ENCODE results near the gene SLC5A8.

The SLC5A8 gene, protein sequence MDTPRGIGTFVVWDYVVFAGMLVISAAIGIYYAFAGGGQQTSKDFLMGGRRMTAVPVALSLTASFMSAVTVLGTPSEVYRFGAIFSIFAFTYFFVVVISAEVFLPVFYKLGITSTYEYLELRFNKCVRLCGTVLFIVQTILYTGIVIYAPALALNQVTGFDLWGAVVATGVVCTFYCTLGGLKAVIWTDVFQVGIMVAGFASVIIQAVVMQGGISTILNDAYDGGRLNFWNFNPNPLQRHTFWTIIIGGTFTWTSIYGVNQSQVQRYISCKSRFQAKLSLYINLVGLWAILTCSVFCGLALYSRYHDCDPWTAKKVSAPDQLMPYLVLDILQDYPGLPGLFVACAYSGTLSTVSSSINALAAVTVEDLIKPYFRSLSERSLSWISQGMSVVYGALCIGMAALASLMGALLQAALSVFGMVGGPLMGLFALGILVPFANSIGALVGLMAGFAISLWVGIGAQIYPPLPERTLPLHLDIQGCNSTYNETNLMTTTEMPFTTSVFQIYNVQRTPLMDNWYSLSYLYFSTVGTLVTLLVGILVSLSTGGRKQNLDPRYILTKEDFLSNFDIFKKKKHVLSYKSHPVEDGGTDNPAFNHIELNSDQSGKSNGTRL

DNA sequence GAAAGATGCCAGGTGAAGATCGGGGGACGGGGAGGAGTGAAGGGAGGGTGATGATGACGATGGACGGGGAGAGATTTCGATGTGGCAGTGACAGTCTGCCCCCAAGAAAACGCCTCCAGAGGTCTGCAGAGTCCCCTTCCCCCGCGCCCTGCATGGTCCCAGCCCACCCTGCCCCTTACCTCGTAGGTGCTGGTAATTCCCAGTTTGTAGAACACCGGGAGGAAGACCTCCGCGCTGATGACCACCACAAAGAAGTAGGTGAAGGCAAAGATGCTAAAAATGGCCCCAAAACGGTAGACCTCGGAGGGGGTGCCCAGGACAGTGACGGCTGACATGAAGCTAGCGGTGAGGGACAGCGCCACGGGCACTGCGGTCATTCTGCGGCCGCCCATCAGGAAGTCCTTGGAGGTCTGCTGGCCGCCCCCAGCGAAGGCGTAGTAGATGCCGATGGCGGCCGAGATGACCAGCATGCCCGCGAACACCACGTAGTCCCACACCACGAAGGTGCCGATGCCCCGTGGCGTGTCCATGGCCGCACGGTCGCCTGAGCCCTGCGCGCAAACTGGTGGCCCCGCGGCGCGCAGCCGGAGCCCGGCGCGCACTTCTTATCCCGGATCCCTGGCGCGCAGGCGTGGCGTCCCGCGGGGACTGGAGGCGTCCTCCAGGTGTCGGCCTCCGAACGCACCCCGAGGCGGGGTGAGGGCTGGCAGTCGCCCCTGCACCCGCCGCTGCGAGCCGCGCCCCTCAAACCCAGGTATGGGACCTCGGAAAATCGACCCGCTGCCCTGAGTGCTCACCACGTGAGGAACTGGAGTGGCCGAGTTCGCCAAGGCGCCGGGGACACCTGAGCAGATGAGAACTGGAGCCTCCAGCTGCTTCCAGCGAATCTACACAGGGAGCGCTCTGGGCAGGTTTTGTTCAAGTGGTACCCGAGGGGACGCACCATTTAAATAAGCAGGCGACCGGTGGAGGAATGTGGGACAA, at the start of gene SLC5A8:
Gene SLC5A8, minus strand, starts transcription at position 920 of the 984 bp plus-strand sequence. Its CDS starts 390 bp downstream, at position 530.
- no peak for DNase-seq

DNA sequence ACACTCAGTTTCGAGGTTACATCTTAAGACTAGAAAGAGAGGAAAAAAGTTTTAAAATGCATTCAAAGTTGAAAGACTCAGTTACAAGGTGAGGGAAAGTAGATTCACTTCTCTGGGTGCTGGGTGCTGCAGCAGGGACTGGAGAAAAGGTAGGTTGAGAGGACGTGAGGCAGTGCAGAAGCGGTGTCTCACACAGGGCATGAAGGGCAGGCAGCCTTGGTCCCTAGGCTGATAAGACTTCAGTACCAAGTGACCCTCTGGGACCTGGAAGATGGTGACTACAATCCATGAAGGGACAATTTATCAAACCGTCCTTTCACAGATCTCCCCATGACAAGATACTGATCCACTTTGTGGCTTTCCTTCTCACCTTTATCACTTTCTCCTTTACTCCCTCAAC, 47.3 kb upstream of the SLC5A8 start:
- DNase-seq = no peak

DNA sequence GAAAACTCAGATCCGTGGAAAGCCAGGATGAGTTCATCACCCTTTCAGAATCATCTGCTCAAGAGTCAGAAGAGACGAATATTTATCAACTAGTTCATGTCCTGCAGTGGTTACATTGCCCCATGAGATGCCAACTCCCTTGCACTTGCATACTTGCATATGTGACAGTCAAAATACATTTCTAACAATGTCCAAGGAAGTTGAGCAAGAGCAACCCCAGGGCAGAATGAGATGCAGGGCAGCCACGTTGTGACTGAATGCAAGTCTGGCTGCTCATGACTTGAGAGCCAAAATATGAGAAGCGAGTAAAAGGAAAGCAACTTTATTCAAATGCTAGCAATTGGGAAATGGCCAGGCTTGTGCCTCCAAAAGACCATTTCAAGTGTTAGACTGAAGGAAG, 46.2 kb upstream of the SLC5A8 start:
- no peak for DNase-seq

DNA sequence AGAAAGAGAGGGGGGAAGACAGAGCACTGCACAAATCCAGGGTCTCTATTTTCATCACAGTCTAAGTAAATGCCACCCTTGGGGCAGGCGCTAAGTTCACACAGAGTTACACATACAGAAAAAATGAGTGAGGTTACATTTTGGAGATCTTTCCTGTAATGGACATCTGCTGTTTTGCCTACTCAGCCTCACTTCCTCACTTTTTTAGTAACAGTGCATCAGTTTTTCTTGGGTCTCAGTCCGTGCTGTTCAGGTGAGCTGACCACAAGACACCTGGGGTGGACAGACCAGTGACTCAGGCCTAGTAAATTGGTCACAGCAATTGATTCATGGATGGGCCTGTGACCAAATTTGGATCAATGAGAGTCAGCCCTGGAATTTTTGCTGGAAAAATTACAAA, 33.6 kb upstream of the SLC5A8 start:
- DNase-seq = no peak

DNA sequence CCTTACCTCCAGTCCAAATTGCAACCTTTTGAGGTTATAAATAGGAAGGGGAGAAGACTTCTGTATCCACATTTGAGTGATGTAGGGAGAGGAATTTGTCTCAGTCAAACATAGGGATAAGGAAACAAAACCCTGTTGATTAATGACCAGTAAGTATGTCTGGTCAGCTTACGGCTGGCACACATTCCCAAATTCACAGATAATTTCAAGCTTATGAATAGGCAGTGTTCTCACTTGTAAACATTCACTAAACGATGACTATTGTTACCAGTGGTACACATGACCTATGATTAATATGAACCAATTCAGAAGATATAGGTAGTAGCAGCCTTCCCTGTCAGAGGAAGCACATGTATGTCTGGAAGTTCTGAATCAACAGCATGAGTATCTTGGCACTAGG, 33.0 kb upstream of the SLC5A8 start:
- no peak for DNase-seq

DNA sequence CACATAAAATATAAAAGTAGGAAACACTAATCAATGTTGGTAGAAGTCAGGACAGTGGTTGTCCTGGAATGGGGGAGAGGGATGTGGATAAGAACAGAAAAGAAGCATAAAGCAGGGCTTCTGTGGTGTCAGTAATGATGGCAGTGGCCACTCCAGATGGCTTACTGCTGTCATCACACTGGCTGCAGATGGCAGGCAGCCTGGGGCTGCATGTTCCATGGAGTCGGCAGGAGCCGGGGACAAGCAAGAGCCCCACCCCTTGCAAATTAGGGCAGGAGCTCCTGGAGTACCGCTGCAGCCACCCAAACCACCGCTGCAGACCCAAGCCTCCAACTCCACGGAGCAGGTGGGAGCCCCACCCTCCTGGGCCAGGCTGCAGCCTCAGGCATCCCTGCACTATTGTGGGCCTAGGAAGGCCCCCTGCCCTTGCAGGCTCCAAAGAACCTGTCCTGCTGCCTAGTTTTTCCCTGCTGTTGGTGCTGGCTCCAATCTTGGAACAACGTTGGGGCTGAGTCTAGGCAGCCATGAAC, 28.8 kb upstream of the SLC5A8 start:
- DNase-seq = no peak

- no peak for DNase-seq
Measured at GRCh38 chr12:101238306-101238705, 28.3 kb upstream of the SLC5A8 start.

DNA sequence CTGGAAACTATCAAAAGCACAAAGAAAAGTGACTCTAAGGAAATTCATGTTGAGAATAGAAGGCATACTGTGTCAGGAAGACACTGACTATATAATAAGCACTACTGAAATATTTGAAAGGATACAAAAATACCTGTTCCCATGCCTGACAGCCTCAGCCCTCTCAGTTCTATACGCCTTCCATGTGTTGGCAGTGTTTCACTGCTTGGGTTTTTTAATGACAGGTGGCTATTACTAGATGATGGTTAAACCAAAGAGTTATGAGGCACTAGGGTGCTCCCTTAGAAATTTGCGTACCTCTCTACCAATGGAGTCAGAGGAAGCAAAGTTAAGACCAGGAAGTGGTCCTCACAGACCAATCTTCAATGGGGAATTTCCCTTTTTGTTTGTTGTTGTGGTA, 25.6 kb upstream of the SLC5A8 start:
- DNase-seq = no peak

DNA sequence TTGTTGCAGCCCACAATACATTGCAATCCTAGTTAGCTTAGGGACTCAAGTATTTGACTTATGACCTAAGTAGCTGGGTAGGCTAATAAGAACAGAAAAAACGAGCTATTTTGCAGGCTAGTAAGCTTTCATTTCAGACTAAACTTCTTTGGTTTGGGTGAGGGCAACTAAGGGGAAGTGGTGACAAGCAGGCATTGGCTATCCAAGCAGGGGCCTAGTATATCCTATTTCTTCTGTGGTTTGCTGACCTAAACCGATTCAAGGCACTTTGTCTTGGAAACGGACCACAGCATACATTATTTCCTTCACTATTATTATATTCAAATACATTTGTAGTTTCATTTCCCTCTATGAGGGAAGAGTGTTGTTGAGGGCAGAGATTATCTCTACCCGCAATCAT, 21.6 kb upstream of the SLC5A8 start:
- no peak for DNase-seq

DNA sequence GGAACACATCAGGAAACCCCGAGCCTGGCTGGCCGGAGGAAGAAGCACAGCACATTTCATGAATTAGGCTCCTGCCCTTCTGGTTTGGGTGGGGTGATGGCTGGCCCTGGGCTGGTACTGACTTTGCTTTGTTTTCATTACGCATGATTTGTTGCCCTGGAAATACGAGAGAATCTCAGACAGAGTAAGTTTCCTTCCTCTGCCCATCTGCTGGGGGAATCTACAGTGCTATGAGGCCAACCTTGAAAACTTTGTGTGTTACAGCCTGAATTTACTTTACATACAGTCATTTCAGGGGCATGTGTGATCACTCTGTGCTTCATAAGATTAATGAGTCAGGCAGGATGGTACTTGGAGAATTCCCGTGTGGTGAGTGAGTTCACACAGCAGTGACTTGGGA, 20.5 kb upstream of the SLC5A8 start:
- no peak for DNase-seq

- DNase-seq = peak in 1 of 2 donors; percentile 3
Measured at GRCh38 chr12:101229841-101230241, 19.8 kb upstream of the SLC5A8 start.

GRCh38 chr12:101221301-101221700, 11.3 kb upstream of the SLC5A8 start:
- DNase-seq = no peak

- no peak for DNase-seq
Measured at GRCh38 chr12:101216810-101217209, 6.8 kb upstream of the SLC5A8 start.

GRCh38 chr12:101207086-101207780, 2.8 kb downstream of the SLC5A8 start:
- no peak for DNase-seq

DNA sequence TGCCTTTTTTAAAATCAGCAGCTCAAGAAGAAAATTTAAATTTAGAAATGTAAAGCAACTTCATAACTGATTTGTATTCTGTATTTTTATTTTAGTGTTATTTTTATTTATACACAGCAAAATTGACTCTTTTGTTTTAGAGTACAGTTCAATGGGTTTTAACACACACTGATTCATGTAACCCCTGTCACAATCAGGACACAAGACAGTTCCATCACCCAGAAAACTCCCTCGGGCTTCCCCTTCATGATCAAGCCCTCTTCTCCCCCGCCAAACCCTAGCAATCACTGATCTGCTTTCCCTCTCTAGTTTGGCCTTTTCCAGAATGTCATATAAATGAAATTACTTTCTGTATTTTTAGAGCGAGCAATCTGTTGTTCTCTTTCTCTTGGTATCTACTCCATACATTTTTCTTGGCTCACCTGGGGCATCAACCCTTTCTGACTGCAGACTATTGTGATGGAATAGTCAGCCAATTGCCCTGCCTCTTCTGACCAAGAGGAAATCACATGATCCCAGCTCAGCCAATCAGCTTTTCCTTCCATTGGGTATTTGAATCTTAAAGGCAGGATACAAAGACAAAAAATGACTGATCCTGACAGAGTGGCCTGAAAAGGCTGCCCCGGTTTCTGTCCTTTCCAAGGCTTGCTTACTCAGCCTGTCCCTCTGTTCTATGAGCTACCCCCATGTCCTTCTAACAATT, 5.3 kb downstream of the SLC5A8 start:
- no peak for DNase-seq

GRCh38 chr12:101200824-101201223, 9.2 kb downstream of the SLC5A8 start:
- DNase-seq = no peak

DNA sequence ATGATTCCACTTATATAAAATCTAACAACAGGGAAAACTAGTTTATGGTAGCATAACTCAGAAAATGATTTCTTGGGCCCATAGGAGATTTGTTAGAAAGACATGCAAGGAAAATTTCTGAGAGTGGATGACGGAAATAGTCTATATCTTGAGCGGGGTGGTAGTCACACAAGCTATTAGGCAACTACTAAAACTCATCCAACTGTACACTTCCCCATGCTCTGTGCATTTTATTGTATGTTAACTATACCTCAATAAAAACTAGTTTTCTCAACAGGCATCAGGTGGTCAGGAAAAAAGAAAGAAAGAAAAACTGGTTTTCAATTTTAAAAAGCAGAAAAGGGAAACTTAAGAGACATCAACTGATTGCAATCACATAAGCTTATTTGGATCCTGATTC, 9.9 kb downstream of the SLC5A8 start:
- no peak for DNase-seq

DNA sequence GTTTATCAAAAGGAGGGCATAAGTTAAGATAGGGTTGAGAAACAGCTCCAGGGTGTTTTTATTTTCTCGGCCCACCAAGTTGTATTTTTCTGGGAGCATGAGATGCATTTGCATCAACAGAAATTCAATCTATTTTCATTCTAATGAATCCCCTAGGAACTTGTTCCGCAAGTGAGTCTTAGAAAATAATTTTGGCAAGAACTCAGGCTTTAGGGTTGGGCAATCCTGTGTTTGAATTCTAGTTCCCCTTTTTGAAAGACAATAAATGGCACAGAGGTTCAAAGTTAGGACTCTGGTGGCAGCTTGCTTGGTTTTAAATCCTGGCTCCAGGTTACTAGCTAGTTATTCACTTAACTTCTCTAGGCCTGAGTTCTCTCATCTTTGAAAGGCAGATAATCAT, 23.7 kb downstream of the SLC5A8 start:
- no peak for DNase-seq

DNA sequence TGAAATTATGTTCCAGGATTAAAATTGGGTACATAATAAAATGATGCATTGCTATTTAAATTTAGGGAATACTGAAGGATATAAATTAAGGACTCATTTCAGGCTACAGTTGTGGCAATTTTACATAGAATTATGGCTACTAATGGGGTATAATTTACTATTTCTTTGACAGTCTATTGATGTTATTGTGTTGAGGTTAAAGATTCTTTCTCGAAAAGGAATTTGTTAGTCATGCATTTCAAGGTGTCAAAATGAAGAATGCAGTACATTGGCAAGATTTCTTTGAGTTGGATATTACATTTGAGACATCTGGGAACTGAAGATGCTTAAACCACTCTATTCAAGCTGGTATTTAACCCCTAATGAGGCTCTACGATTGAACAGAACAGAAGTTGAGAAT, 28.3 kb downstream of the SLC5A8 start:
- no peak for DNase-seq

DNA sequence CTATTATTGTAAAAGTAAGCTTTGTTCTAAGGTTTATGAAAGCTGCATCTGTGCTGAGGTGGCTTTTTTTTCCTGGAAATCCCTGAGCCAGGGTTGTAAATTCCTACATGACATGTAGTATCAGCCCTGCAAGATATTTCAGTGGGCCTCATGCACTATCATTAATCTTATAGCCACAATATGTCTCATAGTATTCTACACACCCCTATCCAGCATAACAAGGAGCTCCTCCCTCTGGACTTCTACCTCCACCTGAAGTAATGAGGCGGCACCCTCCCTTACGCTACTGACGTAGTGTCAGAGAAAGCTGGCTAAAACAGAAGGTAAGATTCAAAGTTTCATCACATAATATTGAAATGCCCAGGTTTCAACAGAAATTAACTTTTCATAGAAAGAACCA, 35.5 kb downstream of the SLC5A8 start:
- DNase-seq = no peak

DNA sequence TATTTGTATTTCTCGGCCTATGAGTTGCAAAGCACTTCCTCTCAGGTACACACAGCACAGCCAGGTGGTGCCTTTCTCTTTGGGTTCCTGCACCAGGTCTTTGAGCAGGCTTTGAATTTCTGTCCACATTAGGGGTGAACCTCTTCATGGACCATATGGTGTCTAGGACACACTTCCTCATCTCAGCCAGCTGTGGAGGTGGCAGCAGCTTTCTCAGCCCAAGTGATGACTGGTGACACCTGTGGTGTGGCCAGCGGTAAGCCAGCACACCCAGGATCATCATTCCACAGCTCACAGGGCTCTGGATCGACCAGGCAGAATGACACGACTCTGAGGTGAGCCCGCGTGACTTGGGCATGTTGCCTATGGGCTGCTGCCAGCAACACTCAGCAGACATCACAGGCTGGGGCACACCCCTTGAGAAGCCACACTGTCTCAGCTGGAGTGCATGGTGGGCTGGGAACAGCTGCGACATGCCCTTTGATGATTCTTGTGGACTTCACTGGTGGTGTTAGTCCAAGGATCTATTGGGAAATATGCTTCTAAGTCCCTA, 36.8 kb downstream of the SLC5A8 start:
- DNase-seq = no peak

GRCh38 chr12:101172316-101172715, 37.7 kb downstream of the SLC5A8 start:
- no peak for DNase-seq

Data from CD4-positive, alpha-beta T cell treated with Interferon alpha-2 for 1 hour (primary cell).